IMR-90 (cell line): ENCODE measurements around the gene STX18. TPM values are rescaled to one million over a fixed set of nuclear protein-coding genes. Genes with fewer than 3 reads are reported as not detected.

Experiments used
- ATAC-seq: fragments of 200-7000 bp; cut with Tn5 transposase; 2 replicates; pipeline ENCODE4 v1.9.1; 2020; ENCODE audit warnings: low read depth, mild to moderate bottlenecking, moderate library complexity
- BruUV-seq: library from RNA; stranded (reverse); fragments of 400-500 nt; replicated peaks from 2 replicates; lab custom pipeline; 2021; lab: Mats Ljungman, UMichigan
- CTCF ChIA-PET: fragments of 300-600 bp; formaldehyde crosslinking; extraction: SDS; loops from one replicate; lab custom pipeline; 2021; ENCODE audit warnings: antibody characterized with exemption; lab: Yijun Ruan, JAX
- POLR2A ChIA-PET: fragments of 300-600 bp; sonication (Branson Sonifier 250); formaldehyde crosslinking; loops from one replicate; lab custom pipeline; 2022; ENCODE audit warnings: antibody characterized with exemption; ENCODE audit not compliant: unreplicated experiment; lab: Charles Lee
- DNase-seq: peaks from one replicate; pipeline ENCODE4 v3.0.0; 2013
- H2AFZ ChIP-seq: replicated peaks from 2 replicates; pipeline ENCODE3; 2013; ENCODE audit warnings: low read length, mild to moderate bottlenecking; ENCODE audit not compliant: poor library complexity
- H2AK5ac ChIP-seq: 2 replicates; pipeline ENCODE4 v1.6.1; 2013; ENCODE audit warnings: low read depth, low read length, inconsistent platforms
- H2AK9ac ChIP-seq: replicated peaks from 2 replicates; pipeline ENCODE3; 2013; ENCODE audit warnings: mild to moderate bottlenecking, low read depth, low read length, moderate library complexity; ENCODE audit not compliant: poor library complexity
- H2BK120ac ChIP-seq: 2 replicates; pipeline ENCODE4 v1.6.1; 2013; ENCODE audit warnings: low read depth, low read length, inconsistent platforms
- H2BK15ac ChIP-seq: 3 replicates; pipeline ENCODE4 v1.6.1; 2013; ENCODE audit warnings: low read depth, low read length, inconsistent platforms
- H2BK20ac ChIP-seq: 2 replicates; pipeline ENCODE4 v1.6.1; 2013; ENCODE audit warnings: low read depth, mild to moderate bottlenecking, inconsistent platforms, low read length, moderate library complexity
- H2BK5ac ChIP-seq: 2 replicates; pipeline ENCODE4 v1.6.1; 2013; ENCODE audit warnings: mild to moderate bottlenecking, low read depth, low read length, inconsistent platforms; ENCODE audit not compliant: poor library complexity, severe bottlenecking
- H3K14ac ChIP-seq: replicated peaks from 2 replicates; pipeline ENCODE4 v1.6.1; 2013; ENCODE audit warnings: low read depth, low read length, inconsistent platforms
- H3K18ac ChIP-seq: 2 replicates; pipeline ENCODE4 v1.6.1; 2013; ENCODE audit warnings: low read depth, low read length, control low read depth
- H3K23ac ChIP-seq: 2 replicates; pipeline ENCODE4 v1.6.1; 2013; ENCODE audit warnings: low read depth, low read length, inconsistent platforms
- H3K27ac ChIP-seq: 2 replicates; pipeline ENCODE4 v1.5.1; 2013; ENCODE audit warnings: mild to moderate bottlenecking, control low read depth, low read length; ENCODE audit not compliant: insufficient read depth
- H3K27me3 ChIP-seq: 2 replicates; pipeline ENCODE4 v1.6.1; 2013; ENCODE audit warnings: low read length; ENCODE audit not compliant: control insufficient read depth, insufficient read depth
- H3K36me3 ChIP-seq: 2 replicates; pipeline ENCODE4 v1.6.1; 2013; ENCODE audit warnings: low read length, mixed read lengths; ENCODE audit not compliant: control insufficient read depth, insufficient read depth
- H3K4ac ChIP-seq: 2 replicates; pipeline ENCODE4 v1.6.1; 2013; ENCODE audit warnings: low read depth, low read length, inconsistent platforms
- H3K4me1 ChIP-seq: 2 replicates; pipeline ENCODE4 v1.6.1; 2013; ENCODE audit warnings: low read length, mixed read lengths; ENCODE audit not compliant: control insufficient read depth, insufficient read depth
- H3K4me2 ChIP-seq: 2 replicates; pipeline ENCODE4 v1.6.1; 2013; ENCODE audit warnings: low read depth, mild to moderate bottlenecking, control low read depth, low read length, moderate library complexity
- H3K4me3 ChIP-seq: 2 replicates; pipeline ENCODE4 v1.5.1; 2013; ENCODE audit warnings: low read depth, mild to moderate bottlenecking, control low read depth, low read length, moderate library complexity; ENCODE audit not compliant: insufficient read depth
- H3K56ac ChIP-seq: 2 replicates; pipeline ENCODE4 v1.6.1; 2013; ENCODE audit warnings: low read length, inconsistent platforms; ENCODE audit not compliant: insufficient read depth; ENCODE audit errors: extremely low read depth
- H3K79me1 ChIP-seq, 2 experiments: 2 replicates each; pipeline ENCODE4 v1.6.1; 2013; ENCODE audit warnings: low read length in 2 of 2, inconsistent platforms in 1 of 2, low read depth in 1 of 2
- H3K9ac ChIP-seq: 2 replicates; pipeline ENCODE4 v1.6.1; 2013; ENCODE audit warnings: low read depth, low read length, control low read depth
- H3K9me1 ChIP-seq: 2 replicates; pipeline ENCODE4 v1.6.1; 2013; ENCODE audit warnings: low read length, inconsistent platforms; ENCODE audit not compliant: insufficient read depth
- H3K9me3 ChIP-seq: 2 replicates; pipeline ENCODE4 v1.6.1; 2013; ENCODE audit warnings: low read length; ENCODE audit not compliant: control insufficient read depth, insufficient read depth
- H4K20me1 ChIP-seq: 2 replicates; pipeline ENCODE4 v1.6.1; 2013; ENCODE audit warnings: low read length, inconsistent platforms; ENCODE audit not compliant: insufficient read depth
- H4K5ac ChIP-seq: 2 replicates; pipeline ENCODE4 v1.6.1; 2013; ENCODE audit warnings: mild to moderate bottlenecking, low read depth, low read length, control low read depth
- H4K8ac ChIP-seq, 2 experiments: 2 replicates each; pipeline ENCODE4 v1.6.1; 2013; ENCODE audit warnings: low read depth in 2 of 2, low read length in 2 of 2, control low read depth in 1 of 2, inconsistent platforms in 1 of 2
- H4K91ac ChIP-seq: 2 replicates; pipeline ENCODE4 v1.6.1; 2013; ENCODE audit warnings: low read depth, low read length, inconsistent platforms; ENCODE audit not compliant: insufficient read depth
- BHLHE40 ChIP-seq: fragments of 150-350 bp; IDR thresholded peaks from 2 replicates; pipeline ENCODE4 v1.6.1; 2016; ENCODE audit warnings: mild to moderate bottlenecking, low read depth, low read length
- CHD1 ChIP-seq: IDR thresholded peaks from 2 replicates; pipeline ENCODE4 v1.6.1; 2012; ENCODE audit warnings: low read depth, low read length, improper control_type of control experiment
- MAZ ChIP-seq: IDR thresholded peaks from 2 replicates; pipeline ENCODE4 v1.6.1; 2012; ENCODE audit warnings: low read depth, mild to moderate bottlenecking, low read length, improper control_type of control experiment, moderate library complexity, borderline replicate concordance
- MXI1 ChIP-seq: IDR thresholded peaks from 2 replicates; pipeline ENCODE4 v1.6.1; 2012; ENCODE audit warnings: low read depth, mild to moderate bottlenecking, low read length, moderate library complexity, borderline replicate concordance
- NFE2L2 ChIP-seq: fragments of 150-350 bp; IDR thresholded peaks from 2 replicates; pipeline ENCODE4 v1.6.1; 2016; ENCODE audit warnings: low read depth, mild to moderate bottlenecking, low read length
- RAD21 ChIP-seq: IDR thresholded peaks from 2 replicates; pipeline ENCODE4 v1.6.1; 2012; ENCODE audit warnings: low read length, improper control_type of control experiment
- RFX5 ChIP-seq: IDR thresholded peaks from 2 replicates; pipeline ENCODE4 v1.8.0; 2012; ENCODE audit warnings: low read depth, mild to moderate bottlenecking, low read length, moderate library complexity
- SMC3 ChIP-seq: fragments of 150-350 bp; IDR thresholded peaks from 2 replicates; pipeline ENCODE4 v1.6.1; 2016; ENCODE audit warnings: low read depth, mild to moderate bottlenecking, antibody characterized with exemption, low read length, moderate library complexity
- WGBS, 2 experiments: methylation state at CpG; one replicate each; pipeline versions ENCODE4 v1.1.5 to v1.1.7; 2013; ENCODE audit warnings: missing lambda C conversion rate in 2 of 2; ENCODE audit not compliant: insufficient read length in 1 of 2; ENCODE audit errors: extremely low coverage in 2 of 2; 5-methylcytosine and 5-hydroxymethylcytosine counted together
- dilution Hi-C: fragments of 300-500 bp; cut with HindIII; formaldehyde crosslinking; loops from one replicate; pipeline ENCODE4 v1.14.3; 2018; ENCODE audit warnings: low sequenced_read_pairs; ENCODE audit not compliant: unreplicated experiment
- in situ Hi-C: fragments of 300-500 bp; cut with MboI; formaldehyde crosslinking; loops from 3 replicates; pipeline ENCODE4 v1.14.3; 2019; ENCODE audit warnings: low sequenced_read_pairs, inconsistent platforms, mixed read lengths
- intact Hi-C: fragments of 100-400 bp; cut with micrococcal nuclease; formaldehyde crosslinking; loops from 2 replicates; pipeline ENCODE4 v1.10.0; 2022
- polyA plus RNA-seq, 3 experiments: library from polyadenylated mRNA; depleted of rRNA; stranded (reverse); fragments of >200 nt; gene quantifications; 2 replicates each; pipeline ENCODE4 v1.2.3, GENCODE V29; 2012; ENCODE audit warnings: low replicate concordance in 1 of 3
- total RNA-seq: library from RNA; depleted of rRNA; stranded (reverse); fragments of >200 nt; gene quantifications from 2 replicates; pipeline ENCODE4 v1.2.3, GENCODE V29; 2012
- TF ChIP-seq, protein P1 (sequence below): conservative IDR thresholded peaks from 2 replicates; pipeline ENCODE4 v1.5.1; 2012; ENCODE audit warnings: mild to moderate bottlenecking, low read depth, low read length, improper control_type of control experiment
- TF ChIP-seq, protein P2 (sequence below): fragments of 150-350 bp; IDR thresholded peaks from 2 replicates; pipeline ENCODE4 v1.6.1; 2017; ENCODE audit warnings: mild to moderate bottlenecking, antibody characterized with exemption, low read length, low read depth
- TF ChIP-seq, protein P3 (sequence below): fragments of 150-350 bp; IDR thresholded peaks from 2 replicates; pipeline ENCODE4 v1.6.1; 2016; ENCODE audit warnings: low read depth, mild to moderate bottlenecking, low read length, moderate library complexity, borderline replicate concordance

STX18 gene
- total and polyA plus RNA-seq, 2 of the 4 experiments (the other 2 are of a cell fraction) = 20.1 to 23.4 TPM

GRCh38 chr4:4376074-4376473 is 165.8 kb downstream of the STX18 start:
- H3K18ac ChIP-seq = no peak overlapping the region
- ChIA-PET CTCF (interaction anchor here (0.6 kb wide), 1 partner anchor 297 kb away, joined by 3 read pairs; no protein-coding TSS in a partner anchor), POLR2A (no interaction called here)
- H2AFZ ChIP-seq = no peak overlapping the region
- no CpG with 5 or more reads among the region's 4 CpGs for WGBS, 2 experiments
- no peak overlapping the region for H3K4ac ChIP-seq
- H2AK5ac ChIP-seq = no peak overlapping the region
- no peaks in the 10 kb centered on the region for H3K36me3 ChIP-seq
- dilution Hi-C loops (no loop called here), intact Hi-C loops (no loop called here), in situ Hi-C loops (no loop called here)
- no peaks in the 10 kb centered on the region for H3K4me1 ChIP-seq
- no peak overlapping the region for H2AK9ac ChIP-seq
- no peaks in the 10 kb centered on the region for H3K79me1 ChIP-seq
- H3K4me3 ChIP-seq = no peak overlapping the region
- no peak overlapping the region for H2BK120ac ChIP-seq
- H3K4me2 ChIP-seq = no peak overlapping the region
- H3K14ac ChIP-seq = no peak overlapping the region
- no peak for ATAC-seq
- no peak overlapping the region for H4K5ac ChIP-seq
- H3K23ac ChIP-seq = no peak overlapping the region
- H4K20me1 ChIP-seq = no peaks in the 10 kb centered on the region
- H2BK15ac ChIP-seq = no peak overlapping the region
- H3K56ac ChIP-seq = no peak overlapping the region
- no peak overlapping the region for H4K8ac ChIP-seq
- H3K9ac ChIP-seq = no peak overlapping the region
- H2BK5ac ChIP-seq = no peak overlapping the region
- no peak overlapping the region for H4K91ac ChIP-seq
- TF ChIP-seq, protein P1, sequence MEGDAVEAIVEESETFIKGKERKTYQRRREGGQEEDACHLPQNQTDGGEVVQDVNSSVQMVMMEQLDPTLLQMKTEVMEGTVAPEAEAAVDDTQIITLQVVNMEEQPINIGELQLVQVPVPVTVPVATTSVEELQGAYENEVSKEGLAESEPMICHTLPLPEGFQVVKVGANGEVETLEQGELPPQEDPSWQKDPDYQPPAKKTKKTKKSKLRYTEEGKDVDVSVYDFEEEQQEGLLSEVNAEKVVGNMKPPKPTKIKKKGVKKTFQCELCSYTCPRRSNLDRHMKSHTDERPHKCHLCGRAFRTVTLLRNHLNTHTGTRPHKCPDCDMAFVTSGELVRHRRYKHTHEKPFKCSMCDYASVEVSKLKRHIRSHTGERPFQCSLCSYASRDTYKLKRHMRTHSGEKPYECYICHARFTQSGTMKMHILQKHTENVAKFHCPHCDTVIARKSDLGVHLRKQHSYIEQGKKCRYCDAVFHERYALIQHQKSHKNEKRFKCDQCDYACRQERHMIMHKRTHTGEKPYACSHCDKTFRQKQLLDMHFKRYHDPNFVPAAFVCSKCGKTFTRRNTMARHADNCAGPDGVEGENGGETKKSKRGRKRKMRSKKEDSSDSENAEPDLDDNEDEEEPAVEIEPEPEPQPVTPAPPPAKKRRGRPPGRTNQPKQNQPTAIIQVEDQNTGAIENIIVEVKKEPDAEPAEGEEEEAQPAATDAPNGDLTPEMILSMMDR = no peak
- no peak for TF ChIP-seq SMC3
- TF ChIP-seq, protein P2, sequence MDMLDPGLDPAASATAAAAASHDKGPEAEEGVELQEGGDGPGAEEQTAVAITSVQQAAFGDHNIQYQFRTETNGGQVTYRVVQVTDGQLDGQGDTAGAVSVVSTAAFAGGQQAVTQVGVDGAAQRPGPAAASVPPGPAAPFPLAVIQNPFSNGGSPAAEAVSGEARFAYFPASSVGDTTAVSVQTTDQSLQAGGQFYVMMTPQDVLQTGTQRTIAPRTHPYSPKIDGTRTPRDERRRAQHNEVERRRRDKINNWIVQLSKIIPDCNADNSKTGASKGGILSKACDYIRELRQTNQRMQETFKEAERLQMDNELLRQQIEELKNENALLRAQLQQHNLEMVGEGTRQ = no peak
- no peak for TF ChIP-seq RAD21
- TF ChIP-seq NFE2L2 = no peak
- TF ChIP-seq MAZ = no peak
- TF ChIP-seq, protein P3, sequence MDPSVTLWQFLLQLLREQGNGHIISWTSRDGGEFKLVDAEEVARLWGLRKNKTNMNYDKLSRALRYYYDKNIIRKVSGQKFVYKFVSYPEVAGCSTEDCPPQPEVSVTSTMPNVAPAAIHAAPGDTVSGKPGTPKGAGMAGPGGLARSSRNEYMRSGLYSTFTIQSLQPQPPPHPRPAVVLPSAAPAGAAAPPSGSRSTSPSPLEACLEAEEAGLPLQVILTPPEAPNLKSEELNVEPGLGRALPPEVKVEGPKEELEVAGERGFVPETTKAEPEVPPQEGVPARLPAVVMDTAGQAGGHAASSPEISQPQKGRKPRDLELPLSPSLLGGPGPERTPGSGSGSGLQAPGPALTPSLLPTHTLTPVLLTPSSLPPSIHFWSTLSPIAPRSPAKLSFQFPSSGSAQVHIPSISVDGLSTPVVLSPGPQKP = no peak
- TF ChIP-seq MXI1 = no peak
- TF ChIP-seq CHD1 = no peak
- no peak for TF ChIP-seq RFX5
- no peak for TF ChIP-seq BHLHE40
- no TSS peak for BruUV-seq
- no peak overlapping the region for H2BK20ac ChIP-seq
- no peaks in the 10 kb centered on the region for H3K9me1 ChIP-seq
- DNase-seq = no peak
- peaks cover 5% of the 10 kb centered on the region; the same call in 1 of the 2 replicates for H3K9me3 ChIP-seq
- H3K27ac ChIP-seq = no peak overlapping the region
- peaks cover 59% of the 10 kb centered on the region for H3K27me3 ChIP-seq
